Activated CD4-positive, alpha-beta T cell treated with anti-CD3 and anti-CD28 coated beads for 4 hours (primary cell): ENCODE results near the gene LILRB5.
"Not testable (repeated sequence)": the region's sequence is repeated elsewhere in the genome, so short reads cannot be mapped to it uniquely, and the experiment has no call there.

Source experiments
- DNase-seq, 2 donors: peaks; one replicate each; pipeline ENCODE4 v3.0.0-alpha.2; 2020

Gene LILRB5

DNA sequence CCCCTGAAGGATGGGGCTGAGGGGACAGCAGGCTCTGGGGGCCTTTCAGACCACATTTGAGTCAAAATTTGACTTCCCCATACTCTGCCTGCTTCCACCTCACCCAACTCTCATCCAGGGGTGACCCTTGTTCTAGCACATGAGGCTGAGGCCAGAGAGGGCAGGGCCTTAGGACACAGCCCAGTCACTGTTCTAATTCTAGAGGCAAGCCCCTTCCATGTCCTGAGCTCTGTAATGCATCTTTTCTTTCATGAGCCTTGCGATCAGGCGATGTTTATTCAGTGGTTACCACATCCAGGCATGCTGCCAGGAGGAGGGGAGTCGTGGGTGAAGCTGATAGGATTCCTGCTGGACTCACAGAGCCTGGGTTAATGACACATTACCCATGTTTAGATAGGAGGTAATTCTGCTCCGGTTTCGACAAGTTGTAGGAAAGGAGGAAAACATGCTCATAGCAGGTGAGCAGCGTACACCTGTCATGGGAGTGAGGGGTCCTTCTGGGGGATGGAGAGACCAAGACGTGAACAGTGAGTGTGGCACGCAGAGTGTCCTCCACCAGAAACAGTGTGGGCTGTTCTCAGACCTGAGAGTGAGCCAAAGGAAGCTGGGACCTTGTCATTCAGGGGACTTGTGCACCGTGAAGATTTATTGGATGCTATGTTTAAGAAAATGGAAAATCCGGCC, 47.1 kb downstream of the LILRB5 start:
- DNase-seq = no peak

DNA sequence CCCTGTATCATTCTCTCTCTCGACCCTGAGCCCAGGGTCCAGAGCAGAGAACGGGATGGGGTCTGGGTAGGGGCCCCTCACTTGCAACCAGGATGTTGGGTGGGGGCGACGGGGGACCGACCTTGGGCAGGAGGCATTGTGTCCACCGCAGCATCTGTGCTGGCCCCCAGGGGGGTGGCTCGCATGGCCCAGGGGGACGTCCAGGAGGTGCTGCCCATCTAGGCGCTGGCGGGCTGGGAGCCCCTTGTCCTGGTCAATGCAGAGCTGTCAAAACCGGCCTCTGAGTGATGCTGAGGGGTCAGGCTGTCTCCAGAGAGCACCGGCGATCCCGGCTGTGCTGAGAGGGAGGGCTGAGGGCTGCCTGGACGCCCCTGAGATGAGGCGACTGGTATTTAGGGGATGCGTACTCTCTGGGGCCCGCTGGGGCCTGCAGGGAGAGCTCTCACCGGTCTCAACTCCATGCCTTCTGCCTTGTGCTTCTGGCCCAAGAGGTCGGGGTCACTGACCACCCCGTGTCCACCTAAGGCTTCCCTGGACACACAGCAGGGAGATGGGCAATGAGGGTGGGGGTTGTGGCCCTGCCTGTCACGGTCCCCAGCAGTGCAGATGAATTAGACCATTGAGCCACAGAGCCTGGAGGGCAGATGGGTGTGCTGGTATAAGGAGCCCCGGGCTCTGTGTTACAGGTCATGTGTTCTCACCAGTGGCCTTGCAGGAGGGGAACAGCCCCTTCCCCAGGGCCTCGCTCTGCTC, 47.8 kb downstream of the LILRB5 start:
- no peak for DNase-seq

DNA sequence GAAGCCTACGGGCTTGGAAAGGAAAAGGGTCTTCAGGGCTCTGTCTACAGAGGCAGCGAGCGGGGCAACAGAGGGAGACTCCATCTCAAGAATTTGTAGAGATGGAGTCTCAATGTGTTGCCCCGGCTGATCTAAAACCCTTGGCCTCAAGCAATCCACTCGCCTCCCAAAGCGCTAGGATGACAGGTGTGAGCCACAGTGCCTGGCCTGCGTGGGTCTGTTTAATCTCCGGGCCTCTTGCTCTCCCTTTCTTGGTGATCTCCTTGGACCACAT, 48.4 kb downstream of the LILRB5 start:
- DNase-seq = no peak

DNA sequence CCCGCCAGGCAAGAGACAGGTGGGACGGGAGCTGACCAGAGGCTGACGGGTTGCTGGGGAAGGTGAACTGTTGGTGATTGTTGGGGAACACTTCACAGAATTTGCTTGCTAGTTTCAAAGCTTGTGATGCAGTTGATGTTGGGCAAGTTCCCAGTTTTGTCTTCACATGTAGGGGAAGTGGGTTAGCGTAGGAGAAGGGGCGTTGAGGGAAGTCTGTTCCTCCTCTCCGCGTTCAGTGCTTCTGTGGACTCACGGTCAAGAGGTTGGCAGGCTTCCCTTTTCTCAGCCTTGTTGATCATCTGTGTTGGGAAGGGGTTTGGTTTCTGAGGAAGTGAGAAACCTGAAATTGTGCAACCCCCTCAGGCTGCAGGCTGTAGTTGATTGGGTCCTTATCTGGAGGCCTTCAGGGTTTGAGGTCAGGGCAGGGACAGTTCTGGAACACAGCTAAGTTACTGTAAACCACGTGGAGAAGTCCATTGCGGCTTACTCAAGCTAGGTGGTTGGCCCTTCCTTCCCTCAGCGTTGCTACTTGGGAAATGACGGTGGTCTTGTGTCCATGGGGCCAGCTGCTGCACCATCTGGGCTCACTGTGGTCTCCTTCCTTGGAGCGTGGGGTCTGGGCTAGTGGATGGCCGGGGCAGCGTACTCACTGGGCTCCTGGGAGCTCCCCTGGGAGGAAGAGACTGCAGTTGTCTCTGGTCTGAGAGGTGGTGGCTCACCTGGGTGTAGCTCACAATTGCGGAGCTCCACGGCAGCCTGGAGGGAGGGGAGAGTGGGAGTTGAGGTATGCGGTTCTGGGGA, 48.9 kb downstream of the LILRB5 start:
- peak in 1 of 2 donors; percentile 45 for DNase-seq

DNA sequence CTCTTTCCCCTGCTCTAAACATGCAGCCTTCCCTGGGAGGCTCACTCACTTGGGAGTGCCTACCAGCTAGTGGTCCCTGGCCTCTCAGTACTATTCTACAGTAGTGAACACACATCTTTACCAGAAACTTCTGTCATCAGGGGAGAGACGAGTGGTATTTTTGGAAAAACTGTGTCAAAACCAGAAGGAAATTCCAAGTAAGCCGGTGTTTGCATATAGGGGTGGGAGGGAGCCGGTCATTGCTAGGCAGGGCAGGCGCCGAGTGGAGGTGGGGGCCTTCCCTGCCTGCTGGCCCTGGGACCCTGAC, 49.4 kb downstream of the LILRB5 start:
- DNase-seq = no peak

DNA sequence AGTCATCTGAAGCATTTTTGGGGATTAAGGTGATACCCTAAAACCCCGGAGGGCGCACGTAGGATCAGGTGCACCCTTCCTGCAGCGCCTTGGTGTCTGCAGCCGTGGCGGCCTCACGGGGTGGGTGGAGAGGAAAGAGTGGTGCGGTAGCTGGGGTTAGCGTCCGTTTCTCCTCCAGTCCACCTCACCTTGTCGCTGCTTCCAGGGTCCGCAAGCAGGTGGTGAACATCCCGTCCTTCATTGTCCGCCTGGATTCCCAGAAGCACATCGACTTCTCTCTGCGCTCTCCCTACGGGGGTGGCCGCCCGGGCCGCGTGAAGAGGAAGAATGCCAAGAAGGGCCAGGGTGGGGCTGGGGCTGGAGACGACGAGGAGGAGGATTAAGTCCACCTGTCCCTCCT, 49.9 kb downstream of the LILRB5 start:
- DNase-seq = not testable (repeated sequence)

DNA sequence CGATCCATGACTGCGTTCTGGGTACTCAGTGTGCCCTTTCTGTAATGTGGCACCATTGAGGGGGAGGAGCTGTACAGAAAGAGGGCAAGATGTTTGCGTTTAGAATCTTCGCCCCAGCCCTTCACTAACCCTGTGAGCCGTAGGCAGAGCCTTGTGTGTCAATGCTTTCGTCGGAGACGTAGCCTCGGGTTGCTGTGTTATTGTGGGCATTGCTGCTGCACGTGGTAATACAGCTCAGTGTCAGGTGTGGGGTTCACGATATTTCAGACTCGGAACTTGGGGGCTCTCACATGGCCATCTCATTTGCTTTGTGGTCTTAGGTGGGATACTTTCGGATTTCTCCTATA, 50.3 kb downstream of the LILRB5 start:
- no peak for DNase-seq

DNA sequence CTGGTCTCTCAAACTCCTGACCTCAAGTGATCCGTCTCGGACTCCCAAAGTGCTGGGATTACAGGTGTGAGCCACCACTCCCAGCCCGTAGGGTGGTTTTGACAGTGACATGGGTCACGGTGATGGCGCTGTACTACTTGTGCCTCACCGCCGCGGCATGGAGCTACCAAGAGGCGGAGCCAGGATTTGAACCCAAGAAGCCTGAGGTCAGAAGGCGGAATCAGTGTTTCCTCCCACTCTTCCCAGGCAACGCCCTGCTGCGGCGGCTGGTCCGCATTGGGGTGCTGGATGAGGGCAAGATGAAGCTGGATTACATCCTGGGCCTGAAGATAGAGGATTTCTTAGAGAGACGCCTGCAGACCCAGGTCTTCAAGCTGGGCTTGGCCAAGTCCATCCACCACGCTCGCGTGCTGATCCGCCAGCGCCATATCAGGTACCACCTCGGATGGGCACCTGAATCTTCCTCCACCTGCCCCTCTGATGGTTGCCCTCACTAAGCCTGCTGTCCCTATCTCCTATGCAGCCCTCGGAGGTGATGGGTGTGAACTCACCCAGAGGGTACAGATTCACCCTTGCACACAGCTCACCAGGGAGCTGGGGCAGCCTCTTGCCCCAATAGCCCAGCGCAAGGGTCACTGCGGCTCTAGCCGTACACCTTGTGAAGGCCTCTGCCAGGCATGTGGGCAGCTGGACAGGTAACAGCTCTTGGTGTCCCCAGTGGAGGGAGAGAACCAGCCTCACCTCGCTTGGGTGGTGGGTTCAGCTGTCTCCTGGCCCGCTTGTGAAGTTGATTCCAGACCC, 50.8 kb downstream of the LILRB5 start:
- DNase-seq = no peak

DNA sequence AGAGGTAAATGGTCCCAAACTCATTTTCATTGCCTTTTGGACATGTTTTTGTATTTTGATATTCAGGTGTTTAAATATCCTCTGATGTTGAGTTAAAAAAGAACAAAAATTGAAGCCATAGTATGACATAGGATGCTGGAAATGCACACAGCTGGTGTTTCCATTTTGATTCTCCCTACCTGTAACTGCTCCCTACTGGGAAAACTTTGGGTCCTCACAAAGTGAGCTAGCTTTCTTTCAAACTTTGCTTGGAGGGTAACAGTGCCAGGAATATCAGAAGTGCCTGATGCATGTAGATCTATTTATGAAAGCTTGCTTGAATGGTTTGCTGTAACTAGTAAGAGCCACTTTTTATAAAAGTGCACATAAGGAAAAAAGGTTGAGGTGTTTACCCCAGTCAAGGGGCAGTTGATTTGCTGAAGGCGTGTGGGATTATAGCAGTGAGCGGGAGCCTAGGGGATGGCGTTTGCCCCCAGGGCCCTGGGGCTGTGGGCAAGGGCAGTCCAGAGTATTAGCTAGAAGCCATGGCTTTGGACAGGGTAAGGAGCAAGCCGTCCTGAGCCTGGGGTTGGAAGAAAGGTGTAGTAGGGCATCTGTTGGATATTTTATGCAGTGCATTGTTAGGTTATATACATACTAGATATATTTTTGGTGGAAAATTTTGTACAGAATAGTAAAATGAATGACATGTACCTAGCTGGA, 52.2 kb downstream of the LILRB5 start:
- DNase-seq = no peak

DNA sequence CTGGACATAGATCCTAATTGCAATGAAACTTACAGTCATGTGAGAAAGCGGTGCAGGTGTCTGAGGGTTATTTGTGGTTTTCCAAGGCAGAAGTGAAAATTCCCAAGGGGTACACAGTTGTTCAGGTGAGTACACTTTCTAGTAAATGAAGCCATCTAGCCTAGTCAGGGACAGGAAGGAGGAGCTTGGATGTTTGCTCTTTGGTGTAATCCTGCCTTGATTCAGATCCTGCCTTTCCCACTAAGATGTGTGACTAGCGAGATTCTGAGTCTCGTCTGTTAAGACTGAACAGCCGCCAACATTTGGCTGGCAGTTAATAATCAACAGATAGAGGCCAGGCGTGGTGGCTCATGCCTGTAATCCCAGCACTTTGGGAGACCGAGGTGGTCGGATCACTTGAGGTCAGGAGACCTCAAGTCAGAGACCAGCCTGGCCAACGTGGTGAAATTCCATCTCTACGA, 53.9 kb downstream of the LILRB5 start:
- no peak for DNase-seq

DNA sequence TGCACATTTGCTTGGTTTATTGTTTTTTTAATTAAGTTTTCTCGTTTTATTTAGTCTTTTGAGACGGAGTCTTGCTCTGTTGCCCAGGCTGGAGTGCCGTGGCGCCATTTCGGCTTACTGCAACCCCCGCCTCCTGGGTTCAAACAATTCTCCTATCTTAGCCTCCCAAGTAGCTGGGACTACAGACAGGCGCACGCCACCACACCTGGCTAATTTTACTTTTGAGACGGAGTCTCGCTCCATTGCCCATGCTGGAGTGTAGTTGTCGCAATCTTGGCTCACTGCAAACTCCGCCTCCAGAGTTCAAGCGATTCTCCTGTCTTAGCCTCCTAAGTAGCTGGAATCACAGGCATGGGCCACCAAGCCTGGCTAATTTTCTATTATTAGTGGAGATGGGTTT, 55.1 kb downstream of the LILRB5 start:
- DNase-seq = no peak

DNA sequence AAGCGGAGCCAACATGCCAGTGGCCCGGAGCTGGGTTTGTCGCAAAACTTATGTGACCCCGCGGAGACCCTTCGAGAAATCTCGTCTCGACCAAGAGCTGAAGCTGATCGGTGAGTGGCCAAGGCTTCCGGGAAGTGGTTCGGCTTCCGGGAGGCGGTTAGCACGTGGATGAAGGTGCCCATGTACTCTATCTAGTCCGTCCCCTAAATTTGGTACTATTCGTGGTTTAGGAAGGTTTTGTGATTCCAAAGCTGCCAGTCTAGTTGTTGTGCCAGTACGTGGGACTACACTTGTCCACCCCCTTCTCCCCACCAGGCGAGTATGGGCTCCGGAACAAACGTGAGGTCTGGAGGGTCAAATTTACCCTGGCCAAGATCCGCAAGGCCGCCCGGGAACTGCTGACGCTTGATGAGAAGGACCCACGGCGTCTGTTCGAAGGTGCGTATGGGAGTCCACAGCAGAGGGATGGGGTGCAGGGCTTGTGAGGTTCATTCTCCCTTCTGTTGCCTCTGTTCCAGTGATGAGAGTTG, 55.8 kb downstream of the LILRB5 start:
- no peak for DNase-seq
